Measurements from ENCODE around the gene ATP2A2. TPM values are rescaled to one million over a fixed set of nuclear protein-coding genes. Genes with fewer than 3 reads are reported as not detected.
"Not testable (repeated sequence)": the region's sequence is repeated elsewhere in the genome, so short reads cannot be mapped to it uniquely, and the experiment has no call there.

ATP2A2 gene
- total RNA-seq, 4 donors from 2014 or later = 128 to 185 (median 178) TPM

DNA sequence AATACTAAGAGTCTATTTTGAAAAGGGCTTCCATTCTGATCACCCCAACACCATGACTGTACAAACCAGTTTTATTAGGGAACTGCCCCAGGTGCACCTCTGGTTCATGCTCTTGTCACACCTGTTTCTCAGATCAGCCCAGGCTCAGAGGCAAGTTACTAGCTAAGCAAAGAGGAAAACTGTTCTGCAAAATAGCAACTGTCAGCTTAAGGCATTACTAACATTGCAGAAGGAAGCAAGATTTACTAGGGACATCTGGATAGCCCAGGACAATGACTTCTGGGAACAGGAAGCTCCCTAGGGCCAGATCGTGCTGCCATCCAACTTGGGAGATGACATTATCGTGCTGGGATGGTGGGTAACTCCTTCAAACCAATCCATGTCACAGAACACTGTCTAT is 92.4 kb downstream of the ATP2A2 start:
- no peaks in the 10 kb centered on the region for H3K27me3 ChIP-seq
- peaks cover 0 to 40% (median 19%) of the 10 kb centered on the region in 4 donors for H3K36me3 ChIP-seq
- H3K4me3 ChIP-seq = no peak overlapping the region
- no peaks in the 10 kb centered on the region for H3K9me3 ChIP-seq
- 60 to 88% methylated on average over 1 to 2 of the region's 2 CpGs for WGBS, 2 donors (ENCODE audit: low coverage in 1 of 2)
- H3K4me1 ChIP-seq = peaks cover 0 to 28% (median 5%) of the 10 kb centered on the region in 4 donors
- TF ChIP-seq POLR2AphosphoS5 (IDR thresholded peaks at IDR 0.05) (peak in 1 of 3 donors; percentile 37), EP300 (IDR thresholded peaks at IDR 0.05; ENCODE audit: low read depth) (no peak), POLR2A (IDR thresholded peaks at IDR 0.05) (no peak)
- TF ChIP-seq, protein P1, sequence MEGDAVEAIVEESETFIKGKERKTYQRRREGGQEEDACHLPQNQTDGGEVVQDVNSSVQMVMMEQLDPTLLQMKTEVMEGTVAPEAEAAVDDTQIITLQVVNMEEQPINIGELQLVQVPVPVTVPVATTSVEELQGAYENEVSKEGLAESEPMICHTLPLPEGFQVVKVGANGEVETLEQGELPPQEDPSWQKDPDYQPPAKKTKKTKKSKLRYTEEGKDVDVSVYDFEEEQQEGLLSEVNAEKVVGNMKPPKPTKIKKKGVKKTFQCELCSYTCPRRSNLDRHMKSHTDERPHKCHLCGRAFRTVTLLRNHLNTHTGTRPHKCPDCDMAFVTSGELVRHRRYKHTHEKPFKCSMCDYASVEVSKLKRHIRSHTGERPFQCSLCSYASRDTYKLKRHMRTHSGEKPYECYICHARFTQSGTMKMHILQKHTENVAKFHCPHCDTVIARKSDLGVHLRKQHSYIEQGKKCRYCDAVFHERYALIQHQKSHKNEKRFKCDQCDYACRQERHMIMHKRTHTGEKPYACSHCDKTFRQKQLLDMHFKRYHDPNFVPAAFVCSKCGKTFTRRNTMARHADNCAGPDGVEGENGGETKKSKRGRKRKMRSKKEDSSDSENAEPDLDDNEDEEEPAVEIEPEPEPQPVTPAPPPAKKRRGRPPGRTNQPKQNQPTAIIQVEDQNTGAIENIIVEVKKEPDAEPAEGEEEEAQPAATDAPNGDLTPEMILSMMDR (IDR thresholded peaks at IDR 0.05) = no peak
- intact Hi-C loops (cut with DNase I; ENCODE audit: low total_unique reads) (no loop called here), in situ Hi-C loops (cut with MboI; ENCODE audit: low pct_ligation_motif_present in 1 of 4, low pct_unique_long_range_greater_than_20kb in 1 of 4, low sequenced_read_pairs in 3 of 4) (no loop called here)
- peak overlapping the region; percentile 15 to 61 (median 52) for H3K27ac ChIP-seq
- no peak for DNase-seq

DNA sequence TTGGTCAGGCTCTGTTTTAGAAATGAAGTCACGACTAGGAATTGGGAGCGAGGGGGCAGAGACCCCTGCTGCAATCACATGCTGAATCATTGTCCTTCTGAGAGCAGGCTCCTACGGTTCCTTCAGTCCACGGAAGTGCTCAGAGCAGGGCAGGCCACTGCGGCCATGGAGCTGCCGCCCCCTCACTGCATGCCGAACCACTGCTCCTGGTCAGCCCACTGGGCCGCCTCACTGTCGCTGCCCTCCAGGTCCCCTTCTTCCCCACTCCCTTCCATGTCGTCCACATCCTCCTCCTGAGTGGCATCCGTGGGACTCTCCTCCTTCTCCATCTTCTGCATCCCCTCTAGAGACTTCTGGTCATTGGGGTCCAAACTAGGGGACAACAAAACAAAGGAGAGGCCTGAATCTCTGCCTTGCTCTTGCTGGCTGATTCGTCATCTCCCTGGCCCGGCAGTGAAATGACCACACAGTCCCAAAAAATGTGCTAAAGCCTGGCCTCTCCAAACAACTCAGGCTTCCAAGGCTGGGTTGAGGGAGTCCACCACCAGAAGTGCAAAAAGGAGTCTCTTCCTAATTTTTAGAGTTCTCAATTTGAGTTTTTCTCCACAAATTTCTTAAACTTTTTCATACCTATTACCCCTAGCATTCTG is 93.0 kb downstream of the ATP2A2 start:
- in situ Hi-C loops (cut with MboI; ENCODE audit: low pct_ligation_motif_present in 1 of 4, low pct_unique_long_range_greater_than_20kb in 1 of 4, low sequenced_read_pairs in 3 of 4) (no loop called here), intact Hi-C loops (cut with DNase I; ENCODE audit: low total_unique reads) (no loop called here)
- Histone ChIP-seq H3K4me1 (peaks cover 0 to 28% (median 5%) of the 10 kb centered on the region in 4 donors), H3K4me3 (no peak overlapping the region), H3K27me3 (no peaks in the 10 kb centered on the region), H3K9me3 (no peaks in the 10 kb centered on the region), H3K36me3 (peaks cover 0 to 40% (median 19%) of the 10 kb centered on the region in 4 donors), H3K27ac (peak overlapping the region; percentile 15 to 61 (median 52))
- WGBS, 2 donors (ENCODE audit: low coverage in 1 of 2) = 80 to 88% methylated on average over 11 to 13 of the region's 13 CpGs
- DNase-seq = no peak
- TF ChIP-seq POLR2A (IDR thresholded peaks at IDR 0.05) (no peak), EP300 (IDR thresholded peaks at IDR 0.05; ENCODE audit: low read depth) (no peak), POLR2AphosphoS5 (IDR thresholded peaks at IDR 0.05) (no peak)
- TF ChIP-seq, protein P1 (IDR thresholded peaks at IDR 0.05) = no peak

DNA sequence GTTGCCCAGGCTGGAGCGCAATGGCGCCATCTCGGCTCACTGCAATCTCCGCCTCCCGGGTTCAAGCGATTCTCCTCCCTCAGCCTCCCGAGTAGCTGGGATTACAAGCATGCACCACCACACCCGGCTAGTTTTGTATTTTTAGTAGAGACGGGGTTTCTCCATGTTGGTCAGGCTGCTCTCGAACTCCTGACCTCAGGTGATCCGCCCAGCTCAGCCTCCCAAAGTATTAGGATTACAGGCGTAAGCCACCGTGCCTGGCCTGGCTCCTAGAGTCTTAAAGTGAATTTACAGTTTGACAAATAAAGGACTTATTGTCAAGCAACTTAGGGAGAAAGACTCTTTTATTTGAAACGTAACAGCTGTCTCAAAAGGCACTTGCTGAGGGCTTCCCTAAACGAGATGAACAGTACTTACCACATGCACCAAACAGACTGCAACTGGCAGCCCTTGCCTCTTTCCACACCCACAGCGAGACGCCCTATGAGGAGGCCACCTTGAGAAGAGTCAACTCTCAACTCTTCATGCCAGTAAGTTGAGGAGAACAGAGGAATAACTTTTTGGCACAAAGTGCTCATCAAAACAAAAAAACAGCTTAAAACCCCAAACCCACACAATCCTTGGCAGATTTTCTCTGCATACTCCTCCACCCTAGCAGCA is 97.2 kb downstream of the ATP2A2 start:
- in situ Hi-C loops (cut with MboI; ENCODE audit: low pct_ligation_motif_present in 1 of 4, low pct_unique_long_range_greater_than_20kb in 1 of 4, low sequenced_read_pairs in 3 of 4) = not testable (repeated sequence)
- WGBS, 2 donors (ENCODE audit: low coverage in 1 of 2) = 83 to 90% methylated on average over 9 to 17 of the region's 17 CpGs

DNA sequence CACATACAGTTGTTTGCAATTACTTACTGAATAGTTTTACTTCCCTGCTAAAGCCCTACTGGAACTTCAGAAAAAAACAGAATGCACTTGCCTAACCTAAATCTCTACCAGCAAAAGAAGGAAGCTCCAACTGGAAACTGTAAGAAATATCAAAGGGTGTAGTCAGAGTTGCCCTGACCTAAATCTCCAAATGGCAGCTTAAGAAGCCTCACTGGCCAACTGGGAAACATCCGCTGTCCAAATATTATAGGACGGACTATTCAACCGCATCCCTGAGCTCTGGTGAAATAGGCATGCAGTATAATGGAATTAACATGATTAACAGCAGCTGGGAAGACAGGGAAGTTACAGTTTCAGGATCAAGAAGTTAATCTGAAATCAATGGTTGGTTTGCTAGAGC is 98.2 kb downstream of the ATP2A2 start:
- intact Hi-C loops (cut with DNase I; ENCODE audit: low total_unique reads) (no loop called here), in situ Hi-C loops (cut with MboI; ENCODE audit: low pct_ligation_motif_present in 1 of 4, low pct_unique_long_range_greater_than_20kb in 1 of 4, low sequenced_read_pairs in 3 of 4) (no loop called here)
- peaks cover 0 to 58% (median 28%) of the 10 kb centered on the region in 4 donors for H3K36me3 ChIP-seq
- H3K27me3 ChIP-seq = no peaks in the 10 kb centered on the region
- TF ChIP-seq POLR2A (IDR thresholded peaks at IDR 0.05) = no peak
- TF ChIP-seq, protein P1 (IDR thresholded peaks at IDR 0.05) = no peak
- no peak for TF ChIP-seq POLR2AphosphoS5 (IDR thresholded peaks at IDR 0.05)
- WGBS, 2 donors (ENCODE audit: low coverage in 1 of 2) = 80% methylated on average over 1 to 3 of the region's 3 CpGs
- peaks cover 0 to 2% (median 0%) of the 10 kb centered on the region in 4 donors for H3K4me1 ChIP-seq
- H3K4me3 ChIP-seq = no peak overlapping the region
- H3K27ac ChIP-seq = peak overlapping the region in 3 of 4 donors; percentile 25 to 31 (median 30)
- DNase-seq = no peak
- no peaks in the 10 kb centered on the region for H3K9me3 ChIP-seq

More for the DNA sequence above, 97.2 kb downstream of the ATP2A2 start:
- H3K4me3 ChIP-seq; H3K9me3 ChIP-seq; DNase-seq; H3K4me1 ChIP-seq; H3K27me3 ChIP-seq; intact Hi-C loops (cut with DNase I; ENCODE audit: low total_unique reads): not testable (repeated sequence)
- Histone ChIP-seq H3K27ac (peak overlapping the region in 1 of 4 donors; percentile 31), H3K36me3 (peaks cover 0 to 66% (median 32%) of the 10 kb centered on the region in 4 donors)
